GM19351 (cell line): ENCODE measurements around the gene CYP4V2.
A peak's percentile ranks its signal among the peaks of the same experiment; 100 is the strongest.

Source experiments
- ATAC-seq: cut with Tn5 transposase; IDR thresholded peaks from one replicate; pipeline ENCODE4 v1.9.1; 2021; ENCODE audit warnings: mild to moderate bottlenecking, moderate library complexity; ENCODE audit not compliant: unreplicated experiment

The CYP4V2 gene

DNA sequence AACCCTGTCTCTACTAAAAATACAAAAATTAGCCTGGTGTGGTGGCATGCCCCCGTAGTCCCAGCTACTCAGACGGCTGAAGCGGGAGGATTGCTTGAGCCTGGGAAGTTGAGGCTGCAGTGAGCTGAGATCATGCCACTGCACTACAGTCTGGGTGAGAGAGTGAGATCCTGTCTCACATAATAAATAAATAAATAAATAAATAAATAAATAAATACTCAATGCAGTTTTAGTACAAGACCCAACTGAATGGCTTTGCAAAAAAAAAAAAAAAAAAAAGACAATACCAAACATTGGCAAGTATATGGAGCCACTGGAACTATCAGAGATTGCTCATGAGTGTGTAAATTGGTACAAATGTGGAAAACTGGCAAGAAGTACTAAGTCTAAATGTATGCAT is 3.3 kb upstream of the CYP4V2 start:
- ATAC-seq, result no peak

- no peak for ATAC-seq
Observed at GRCh38 chr4:186189656-186190055, 1.7 kb upstream of the CYP4V2 start.

DNA sequence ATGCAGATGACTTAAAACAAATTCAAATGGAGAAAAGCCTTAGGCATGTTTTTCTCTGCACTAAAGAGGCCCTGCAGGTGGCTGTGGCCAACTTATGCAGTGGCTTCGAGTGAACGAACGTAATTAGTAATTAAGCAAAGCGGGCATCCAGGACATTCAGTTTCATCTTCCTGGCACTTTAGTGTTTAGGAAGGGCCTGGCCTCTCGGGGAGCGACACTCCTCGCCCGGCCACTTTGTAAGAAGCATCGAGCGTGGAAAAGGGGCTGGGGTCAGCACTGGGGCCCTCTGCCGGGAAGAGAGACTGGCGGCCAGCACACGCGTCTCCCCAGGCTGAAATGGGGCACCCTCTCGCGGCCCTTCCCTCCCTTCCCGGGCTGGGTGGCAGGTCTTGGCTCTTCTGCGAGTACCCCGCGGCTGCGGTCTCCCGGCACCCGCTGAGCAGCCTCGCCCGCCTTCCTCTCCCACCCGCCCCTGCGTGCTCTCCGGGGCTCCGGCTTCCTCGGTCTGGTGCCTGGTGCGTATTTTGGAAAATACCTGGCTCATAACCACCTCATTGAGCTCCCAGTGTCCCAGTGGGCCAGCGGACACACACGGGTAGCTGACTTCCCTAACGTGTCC is 677 bp upstream of the CYP4V2 start:
- ATAC-seq, result peak; percentile 27

- ATAC-seq, result no peak
Observed at GRCh38 chr4:186192066-186192612, 772 bp downstream of the CYP4V2 start.

- no peak for ATAC-seq
Observed at GRCh38 chr4:186193851-186194250, 2.5 kb downstream of the CYP4V2 start.

- no peak for ATAC-seq
Observed at GRCh38 chr4:186196063-186196462, 4.7 kb downstream of the CYP4V2 start.

DNA sequence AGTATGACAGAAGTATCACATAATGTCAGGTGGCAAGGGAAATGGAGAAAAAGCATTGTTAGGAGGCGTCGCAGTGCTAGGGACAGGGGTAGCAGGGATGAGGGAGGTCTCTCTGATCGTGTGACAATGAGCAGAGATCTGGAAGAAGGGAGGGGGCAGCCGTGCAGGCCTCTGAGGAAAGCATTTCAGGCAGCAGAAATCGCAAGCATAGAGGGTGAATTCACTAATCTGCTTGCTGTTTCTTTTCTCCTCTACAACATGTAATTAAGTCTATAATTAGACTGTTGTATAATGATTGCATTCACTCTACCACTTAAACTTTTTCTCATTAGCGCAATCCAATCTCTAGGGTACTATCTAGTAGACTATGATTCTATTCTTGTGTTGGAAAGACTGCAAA is 9.1 kb downstream of the CYP4V2 start:
- ATAC-seq, result no peak

DNA sequence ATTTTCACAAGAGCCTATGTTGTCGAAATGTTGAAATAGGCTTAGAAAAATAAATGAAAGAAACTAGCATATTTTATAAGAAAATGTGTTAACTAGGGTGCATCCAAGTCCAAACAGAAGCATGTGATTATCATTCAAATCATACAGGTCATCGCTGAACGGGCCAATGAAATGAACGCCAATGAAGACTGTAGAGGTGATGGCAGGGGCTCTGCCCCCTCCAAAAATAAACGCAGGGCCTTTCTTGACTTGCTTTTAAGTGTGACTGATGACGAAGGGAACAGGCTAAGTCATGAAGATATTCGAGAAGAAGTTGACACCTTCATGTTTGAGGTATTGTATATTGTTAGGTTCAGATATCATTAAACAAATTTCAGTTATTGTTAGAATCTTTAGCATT is 9.6 kb downstream of the CYP4V2 start:
- no peak for ATAC-seq

GRCh38 chr4:186201535-186202230 is 10.3 kb downstream of the CYP4V2 start:
- ATAC-seq, result peak; percentile 100

DNA sequence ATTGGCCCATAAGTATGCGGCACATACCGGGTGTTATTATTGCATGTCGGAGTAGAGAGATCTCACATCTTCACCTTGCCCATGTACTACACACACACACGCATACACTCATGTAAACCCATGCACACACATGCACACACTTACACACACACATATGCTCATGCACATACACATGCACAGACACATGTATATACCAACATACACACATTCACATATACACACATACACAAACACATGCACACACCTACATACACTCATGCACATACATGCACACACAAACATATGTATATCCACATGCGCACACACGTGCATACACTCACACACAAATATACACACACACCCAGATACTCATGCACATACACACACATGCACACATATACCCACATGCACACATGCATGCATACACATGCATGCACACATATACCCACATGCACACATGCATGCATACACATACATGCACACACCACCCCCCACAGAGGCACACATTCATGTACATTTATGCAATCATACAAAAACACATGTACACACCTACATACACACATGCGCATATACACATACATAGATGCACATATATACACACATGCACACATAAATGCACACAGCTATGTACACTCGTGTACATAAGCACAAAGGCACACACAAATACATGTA is 11.2 kb downstream of the CYP4V2 start:
- ATAC-seq, result no peak

DNA sequence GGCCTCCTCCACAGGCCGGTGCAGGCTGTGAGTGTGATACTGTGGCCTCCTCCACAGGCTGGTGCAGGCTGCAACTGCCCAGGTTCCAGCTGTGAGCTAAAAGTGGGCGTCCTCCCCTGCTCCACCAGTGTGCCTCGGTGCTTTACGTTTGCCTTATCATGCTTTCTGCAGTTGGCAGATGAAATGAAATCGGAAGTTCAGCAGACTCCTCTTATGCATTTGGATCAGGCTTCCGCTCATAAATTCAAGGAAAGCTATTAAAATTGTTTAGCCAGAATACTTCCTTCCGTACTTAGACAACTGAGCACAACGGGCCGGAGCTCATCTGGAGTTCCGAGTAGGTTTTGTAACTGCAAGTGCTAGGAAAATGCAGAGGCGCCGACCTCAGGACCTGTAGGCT is 12.0 kb downstream of the CYP4V2 start:
- no peak for ATAC-seq

DNA sequence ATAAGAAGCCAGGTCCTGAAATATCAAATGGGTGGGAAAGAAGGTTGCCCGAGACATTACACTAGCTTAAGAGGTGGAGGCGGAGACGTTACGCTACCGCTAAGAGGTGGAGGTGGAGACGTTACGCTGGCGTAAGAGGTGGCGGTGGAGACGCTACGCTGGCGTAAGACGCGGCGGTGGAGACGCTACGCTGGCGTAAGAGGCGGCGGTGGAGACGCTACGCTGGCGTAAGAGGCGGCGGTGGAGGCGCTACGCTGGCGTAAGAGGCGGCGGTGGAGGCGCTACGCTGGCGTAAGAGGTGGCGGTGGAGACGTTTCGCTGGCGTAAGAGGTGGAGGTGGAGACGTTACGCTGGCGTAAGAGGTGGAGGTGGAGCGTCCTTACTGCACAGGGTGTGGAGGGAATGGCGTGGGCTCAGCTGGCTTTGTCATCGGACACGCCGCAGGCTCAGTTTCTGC is 12.8 kb downstream of the CYP4V2 start:
- no peak for ATAC-seq

- no peak for ATAC-seq
Observed at GRCh38 chr4:186204686-186205085, 13.3 kb downstream of the CYP4V2 start.

- no peak for ATAC-seq
Observed at GRCh38 chr4:186205156-186205555, 13.8 kb downstream of the CYP4V2 start.

DNA sequence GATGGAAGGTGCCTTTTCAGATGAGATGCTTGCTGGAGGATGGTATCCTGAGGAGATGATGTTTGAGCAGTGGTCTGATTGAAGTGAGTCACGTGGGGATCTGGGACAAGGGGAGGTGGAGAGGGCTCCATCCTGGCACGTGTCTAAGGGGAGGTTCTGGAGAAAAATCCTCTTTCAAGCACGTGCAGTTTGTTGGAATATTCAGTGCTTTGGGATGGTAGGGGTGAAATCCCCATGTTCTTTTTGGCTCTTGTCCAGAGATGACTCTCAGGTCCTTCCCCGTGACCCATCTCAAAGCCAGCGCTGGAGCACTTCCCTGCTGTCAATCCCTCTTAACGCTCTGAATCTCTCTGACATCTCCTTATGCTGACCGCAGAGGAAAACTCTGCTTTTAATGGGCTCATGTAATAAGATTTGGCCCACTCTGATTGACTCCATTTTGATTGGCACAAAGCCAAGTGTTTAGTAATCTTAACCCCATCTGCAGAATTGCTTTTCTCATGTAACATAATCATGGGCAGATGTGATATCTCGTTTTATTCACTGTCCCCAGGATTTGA is 25.2 kb downstream of the CYP4V2 start:
- no peak for ATAC-seq

DNA sequence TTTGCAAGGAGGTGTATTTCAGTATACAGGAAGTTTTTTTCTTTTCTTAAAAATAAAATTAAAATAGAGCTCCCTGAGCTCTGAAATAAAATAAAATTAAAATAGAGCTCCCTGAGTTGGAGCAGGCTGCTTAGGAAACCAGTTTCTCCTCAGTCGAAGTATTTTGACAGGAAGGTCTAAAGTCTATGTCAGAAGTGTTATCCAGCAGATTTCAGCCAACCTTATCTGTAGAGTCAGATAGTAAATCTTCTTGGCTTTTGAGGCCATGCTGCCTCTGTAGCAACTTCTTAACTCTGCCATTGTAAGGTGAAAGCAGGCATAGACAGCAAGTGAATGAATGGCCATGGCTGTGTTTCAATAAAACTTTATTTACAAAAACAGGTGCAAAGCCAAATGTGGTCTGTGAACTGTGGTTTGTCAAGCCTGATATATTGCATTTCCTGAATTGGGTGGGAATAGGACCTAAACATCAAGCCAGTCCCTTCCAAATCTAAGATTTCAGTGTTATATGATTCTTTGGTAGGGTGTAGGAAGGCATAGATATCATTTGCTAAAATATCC is 26.4 kb downstream of the CYP4V2 start:
- no peak for ATAC-seq

- ATAC-seq, result no peak
Observed at GRCh38 chr4:186221624-186222023, 30.3 kb downstream of the CYP4V2 start.

DNA sequence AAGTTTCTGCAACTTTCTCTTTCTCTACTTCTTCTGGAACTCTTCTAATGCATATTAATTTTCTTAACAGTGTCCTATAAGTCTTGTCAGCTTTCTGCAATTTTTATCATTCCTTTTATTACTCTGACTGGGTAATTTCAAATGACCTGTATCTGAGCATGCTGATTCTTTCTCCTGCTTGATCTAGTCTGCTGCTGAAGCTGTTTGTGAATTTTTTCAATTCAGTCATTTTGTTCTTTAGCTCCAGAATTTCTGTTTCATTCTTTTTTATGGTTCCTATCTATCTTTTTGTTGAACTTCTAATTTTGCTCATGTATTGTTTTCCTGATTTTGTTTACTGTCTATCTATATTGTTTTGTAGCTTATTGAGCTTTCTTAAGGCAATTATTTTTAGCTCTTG is 34.5 kb downstream of the CYP4V2 start:
- ATAC-seq, result no peak

DNA sequence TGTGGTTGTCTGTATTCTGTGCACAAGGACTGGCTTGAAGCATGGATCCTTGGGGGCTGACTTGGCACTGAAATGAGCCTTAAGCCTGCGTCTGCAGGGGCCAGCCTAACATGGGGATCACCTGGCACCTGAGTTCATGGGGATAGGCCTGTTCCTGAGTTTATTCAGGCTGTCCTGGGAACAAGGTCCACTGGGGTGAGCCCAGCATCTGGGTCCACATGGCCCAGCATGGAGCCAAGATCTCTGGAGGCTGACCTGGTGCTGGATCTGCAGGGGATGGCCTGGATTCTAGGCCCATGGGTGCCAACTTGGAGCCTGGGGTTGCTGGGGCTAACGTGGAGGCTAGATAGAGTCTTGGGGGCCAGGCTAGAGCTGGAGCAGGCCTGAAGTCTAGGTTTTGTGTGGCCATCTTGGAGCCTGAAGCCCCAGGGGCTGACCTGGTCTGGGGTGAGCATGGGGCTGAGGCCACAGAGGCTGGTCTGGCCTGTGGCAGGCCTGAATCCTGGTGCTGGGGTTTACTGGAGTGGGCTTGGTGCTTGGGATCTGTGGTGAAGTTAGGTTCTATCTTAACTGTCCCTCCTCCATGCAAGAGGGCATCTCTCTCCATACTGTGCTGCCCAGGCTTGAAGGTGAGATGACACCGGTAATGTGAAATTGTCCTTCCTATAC is 35.3 kb downstream of the CYP4V2 start:
- no peak for ATAC-seq

DNA sequence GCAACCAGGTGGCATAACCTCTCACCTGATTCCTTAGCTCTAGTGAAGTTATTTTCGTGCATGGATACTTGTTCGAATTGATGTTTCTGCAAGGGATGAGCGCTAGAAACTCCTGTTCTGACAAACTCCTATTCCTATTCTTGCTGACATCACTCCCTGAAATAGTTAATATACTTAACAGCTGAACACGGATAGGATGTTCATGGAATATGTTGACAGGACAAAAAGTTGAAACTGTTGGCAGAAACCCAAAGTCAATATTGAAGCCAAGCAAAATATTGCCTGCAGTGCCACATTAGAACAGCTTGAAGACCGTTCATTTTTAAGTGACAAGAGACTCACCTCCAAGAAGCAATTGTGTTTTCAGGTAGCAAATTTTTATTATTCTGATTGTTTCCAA is 35.9 kb downstream of the CYP4V2 start, which contains the start of gene KLKB1:
Gene KLKB1, plus strand, starts transcription at position 287 of the 400 bp plus-strand sequence. CDS start 689 bp downstream, outside the sequence.
- no peak for ATAC-seq
